ENCODE measurements around the gene SLC47A1.

DNA sequence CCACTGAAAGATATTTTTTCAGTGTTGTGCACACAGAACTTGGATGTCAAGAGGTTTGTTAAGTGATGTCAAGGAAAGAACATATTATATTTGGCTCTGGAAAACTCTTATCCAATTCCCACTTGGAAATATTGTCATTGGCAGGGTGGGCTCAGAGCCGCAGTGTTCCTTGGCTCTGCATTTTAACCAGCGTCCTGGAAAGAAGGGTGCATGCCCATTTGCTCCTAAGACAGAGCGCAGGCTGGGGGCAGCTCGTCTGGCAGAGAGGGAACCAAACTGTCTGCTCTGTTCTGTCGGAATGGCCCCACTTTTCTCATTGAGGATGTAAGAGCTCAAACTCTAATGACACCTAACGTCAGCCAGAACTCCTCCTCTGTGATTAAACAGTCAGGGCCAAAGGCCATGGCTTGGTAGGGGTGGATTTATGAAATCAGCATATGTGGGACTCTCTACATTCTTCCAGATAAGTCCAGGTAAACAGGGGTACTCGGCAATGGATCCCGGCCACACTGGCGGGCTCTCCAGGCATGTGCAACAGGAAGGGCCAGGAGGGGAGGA, 18.0 kb downstream of the SLC47A1 start:
- no peak for TF ChIP-seq EZH2 (IDR thresholded peaks at IDR 0.05; ENCODE audit: borderline replicate concordance, insufficient read depth, low read depth, low read length, poor library complexity, severe bottlenecking)
- TF ChIP-seq, protein P1, sequence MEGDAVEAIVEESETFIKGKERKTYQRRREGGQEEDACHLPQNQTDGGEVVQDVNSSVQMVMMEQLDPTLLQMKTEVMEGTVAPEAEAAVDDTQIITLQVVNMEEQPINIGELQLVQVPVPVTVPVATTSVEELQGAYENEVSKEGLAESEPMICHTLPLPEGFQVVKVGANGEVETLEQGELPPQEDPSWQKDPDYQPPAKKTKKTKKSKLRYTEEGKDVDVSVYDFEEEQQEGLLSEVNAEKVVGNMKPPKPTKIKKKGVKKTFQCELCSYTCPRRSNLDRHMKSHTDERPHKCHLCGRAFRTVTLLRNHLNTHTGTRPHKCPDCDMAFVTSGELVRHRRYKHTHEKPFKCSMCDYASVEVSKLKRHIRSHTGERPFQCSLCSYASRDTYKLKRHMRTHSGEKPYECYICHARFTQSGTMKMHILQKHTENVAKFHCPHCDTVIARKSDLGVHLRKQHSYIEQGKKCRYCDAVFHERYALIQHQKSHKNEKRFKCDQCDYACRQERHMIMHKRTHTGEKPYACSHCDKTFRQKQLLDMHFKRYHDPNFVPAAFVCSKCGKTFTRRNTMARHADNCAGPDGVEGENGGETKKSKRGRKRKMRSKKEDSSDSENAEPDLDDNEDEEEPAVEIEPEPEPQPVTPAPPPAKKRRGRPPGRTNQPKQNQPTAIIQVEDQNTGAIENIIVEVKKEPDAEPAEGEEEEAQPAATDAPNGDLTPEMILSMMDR (IDR thresholded peaks at IDR 0.05), result no peak
